H9 (cell line): ENCODE data around the gene TOP1. TPM values are rescaled to one million over a fixed set of nuclear protein-coding genes. Genes with fewer than 3 reads are reported as not detected.
A peak's percentile ranks its signal among the peaks of the same experiment; 100 is the strongest.
"Not testable (repeated sequence)": the region's sequence is repeated elsewhere in the genome, so short reads cannot be mapped to it uniquely, and the experiment has no call there.

Source experiments
- DNase-seq: peaks from one replicate; pipeline ENCODE4 v3.0.0-alpha.2; 2017
- H2AFZ ChIP-seq: one replicate; pipeline ENCODE4 v1.6.1; 2013; ENCODE audit warnings: mild to moderate bottlenecking, low read length, control low read depth, moderate library complexity
- H2AK5ac ChIP-seq: 2 replicates; pipeline ENCODE4 v1.6.1; 2013; ENCODE audit warnings: low read length, control low read depth, mixed read lengths; ENCODE audit not compliant: insufficient read length
- H2BK120ac ChIP-seq: one replicate; pipeline ENCODE4 v1.6.1; 2013; ENCODE audit warnings: low read depth, mild to moderate bottlenecking, low read length, control low read depth, inconsistent platforms; ENCODE audit not compliant: poor library complexity, severe bottlenecking
- H2BK12ac ChIP-seq: 2 replicates; pipeline ENCODE4 v1.6.1; 2013; ENCODE audit warnings: low read length, control low read depth, mixed read lengths, low read depth; ENCODE audit not compliant: insufficient read length
- H2BK15ac ChIP-seq: 2 replicates; pipeline ENCODE4 v1.6.1; 2013; ENCODE audit warnings: low read depth, low read length, control low read depth
- H2BK20ac ChIP-seq: one replicate; pipeline ENCODE4 v1.6.1; 2013; ENCODE audit warnings: low read depth, mild to moderate bottlenecking, low read length, control low read depth, inconsistent platforms; ENCODE audit not compliant: poor library complexity, severe bottlenecking
- H2BK5ac ChIP-seq: 2 replicates; pipeline ENCODE4 v1.6.1; 2013; ENCODE audit warnings: low read length, control low read depth, mixed read lengths; ENCODE audit not compliant: insufficient read length
- H3K14ac ChIP-seq: 2 replicates; pipeline ENCODE4 v1.6.1; 2013; ENCODE audit warnings: low read length, control low read depth; ENCODE audit not compliant: insufficient read depth
- H3K18ac ChIP-seq: 2 replicates; pipeline ENCODE4 v1.6.1; 2013; ENCODE audit warnings: low read depth, mild to moderate bottlenecking, mixed read lengths, low read length, control low read depth; ENCODE audit not compliant: insufficient read length
- H3K23ac ChIP-seq: 2 replicates; pipeline ENCODE4 v1.6.1; 2013; ENCODE audit warnings: low read length, control low read depth, mixed read lengths, low read depth; ENCODE audit not compliant: insufficient read length
- H3K23me2 ChIP-seq: 2 replicates; pipeline ENCODE4 v1.6.1; 2013; ENCODE audit warnings: low read depth, mild to moderate bottlenecking, mixed read lengths, low read length, control low read depth; ENCODE audit not compliant: insufficient read length, poor library complexity, severe bottlenecking
- H3K27ac ChIP-seq: 2 replicates; pipeline ENCODE4 v1.5.1; 2013; ENCODE audit warnings: low read length, control low read depth, mixed read lengths, low read depth; ENCODE audit not compliant: insufficient read length
- H3K27me3 ChIP-seq: 2 replicates; pipeline ENCODE4 v1.6.1; 2013; ENCODE audit warnings: low read length, control low read depth, inconsistent platforms; ENCODE audit not compliant: insufficient read depth
- H3K4ac ChIP-seq: 2 replicates; pipeline ENCODE4 v1.6.1; 2013; ENCODE audit warnings: low read depth, mild to moderate bottlenecking, control low read depth, inconsistent platforms, low read length, moderate library complexity
- H3K4me1 ChIP-seq: 2 replicates; pipeline ENCODE4 v1.6.1; 2013; ENCODE audit warnings: low read length, control low read depth, inconsistent platforms; ENCODE audit not compliant: insufficient read depth
- H3K4me2 ChIP-seq: 2 replicates; pipeline ENCODE4 v1.6.1; 2013; ENCODE audit warnings: low read length, control low read depth, mixed read lengths; ENCODE audit not compliant: insufficient read length, insufficient read depth
- H3K56ac ChIP-seq: 2 replicates; pipeline ENCODE4 v1.6.1; 2013; ENCODE audit warnings: low read depth, mild to moderate bottlenecking, mixed read lengths, low read length, control low read depth; ENCODE audit not compliant: insufficient read length
- H3K79me1 ChIP-seq: 2 replicates; pipeline ENCODE4 v1.6.1; 2013; ENCODE audit warnings: low read depth, mild to moderate bottlenecking, moderate library complexity, low read length, control low read depth, inconsistent platforms; ENCODE audit not compliant: insufficient read depth, poor library complexity, severe bottlenecking
- H3K79me2 ChIP-seq: 2 replicates; pipeline ENCODE4 v1.6.1; 2013; ENCODE audit warnings: low read length, control low read depth, inconsistent platforms; ENCODE audit not compliant: insufficient read depth
- H3K9ac ChIP-seq: 2 replicates; pipeline ENCODE4 v1.6.1; 2013; ENCODE audit warnings: low read length, control low read depth, mixed read lengths; ENCODE audit not compliant: insufficient read length; ENCODE audit errors: extremely low read depth
- H3K9me3 ChIP-seq: one replicate; pipeline ENCODE4 v1.6.1; 2013; ENCODE audit warnings: low read depth, low read length, inconsistent platforms; ENCODE audit not compliant: control insufficient read depth
- H3T11ph ChIP-seq: one replicate; pipeline ENCODE4 v1.6.1; 2013; ENCODE audit warnings: mild to moderate bottlenecking, low read length, control low read depth, inconsistent platforms
- H4K20me1 ChIP-seq: one replicate; pipeline ENCODE4 v1.6.1; 2013; ENCODE audit not compliant: control insufficient read depth, insufficient read length, insufficient read depth
- H4K5ac ChIP-seq: 2 replicates; pipeline ENCODE4 v1.6.1; 2013; ENCODE audit warnings: low read depth, mild to moderate bottlenecking, mixed read lengths, low read length, control low read depth; ENCODE audit not compliant: insufficient read length
- H4K8ac ChIP-seq: replicated peaks from 2 replicates; pipeline ENCODE4 v1.6.1; 2013; ENCODE audit warnings: low read length, control low read depth, mixed read lengths, low read depth; ENCODE audit not compliant: insufficient read length
- H4K91ac ChIP-seq: 2 replicates; pipeline ENCODE4 v1.6.1; 2013; ENCODE audit warnings: low read depth, mild to moderate bottlenecking, moderate library complexity, mixed read lengths, low read length, control low read depth; ENCODE audit not compliant: insufficient read length
- H3K27ac Mint-ChIP-seq, 3 experiments: 2 replicates in 2 of 3; 3 replicates in 1 of 3; pipeline ENCODE4 v1.8.0; 2020 to 2021; ENCODE audit warnings: mixed read lengths in 3 of 3, mild to moderate bottlenecking in 1 of 3, moderate library complexity in 1 of 3
- H3K27me3 Mint-ChIP-seq: 2 replicates; pipeline ENCODE4 v1.8.0; 2021; ENCODE audit warnings: low read depth, mild to moderate bottlenecking, moderate library complexity, mixed read lengths
- H3K36me3 Mint-ChIP-seq, 3 experiments: 2 replicates in 2 of 3; 3 replicates in 1 of 3; pipeline ENCODE4 v1.8.0; 2020 to 2021; ENCODE audit warnings: low read depth in 3 of 3, mixed read lengths in 3 of 3; ENCODE audit not compliant: insufficient read depth in 1 of 3
- H3K4me1 Mint-ChIP-seq, 2 experiments: 2 replicates each; pipeline ENCODE4 v1.8.0; 2020; ENCODE audit warnings: mixed read lengths in 2 of 2
- H3K4me3 Mint-ChIP-seq, 2 experiments: 2 replicates in 1 of 2; 3 replicates in 1 of 2; pipeline ENCODE4 v1.8.0; 2020 to 2021; ENCODE audit warnings: mild to moderate bottlenecking in 2 of 2, mixed read lengths in 2 of 2, moderate library complexity in 1 of 2
- H3K9me3 Mint-ChIP-seq, 2 experiments: 2 replicates in 1 of 2; 3 replicates in 1 of 2; pipeline ENCODE4 v1.8.0; 2020; ENCODE audit warnings: mild to moderate bottlenecking in 2 of 2, mixed read lengths in 2 of 2, moderate library complexity in 1 of 2
- CTCF ChIP-seq: fragments of 200-600 bp; sonication (generic); conservative IDR thresholded peaks from 3 replicates; pipeline ENCODE4 v1.8.0; 2021; ENCODE audit warnings: antibody characterized with exemption, mild to moderate bottlenecking
- WGBS: extraction: QIAGEN DNeasy Blood & Tissue Kit; methylation state at CpG from one replicate; pipeline ENCODE4 v1.1.7; 2013; ENCODE audit warnings: missing lambda C conversion rate, low lambda C conversion rate, mixed read lengths; ENCODE audit not compliant: insufficient read length; ENCODE audit errors: extremely low coverage; 5-methylcytosine and 5-hydroxymethylcytosine counted together
- total RNA-seq: library from RNA; stranded (reverse); gene quantifications from 2 replicates; pipeline ENCODE4 v1.2.1, GENCODE V29; 2021

The TOP1 gene
- total RNA-seq, 1 experiment from 2014 or later, result 96.4 TPM

- Histone ChIP-seq H3K9ac (no peak overlapping the region), H2BK15ac (no peak overlapping the region), H3T11ph (no peak overlapping the region), H4K91ac (no peak overlapping the region), H3K23me2 (no peaks in the 10 kb centered on the region), H2BK20ac (no peak overlapping the region), H3K23ac (no peak overlapping the region), H3K27me3 (no peaks in the 10 kb centered on the region), H3K56ac (no peak overlapping the region), H2BK120ac (no peak overlapping the region), H2AFZ (peak overlapping the region; percentile 78), H2AK5ac (no peak overlapping the region), H4K20me1 (no peaks in the 10 kb centered on the region), H3K79me1 (no peaks in the 10 kb centered on the region), H3K18ac (peak overlapping the region; percentile 87), H3K14ac (no peak overlapping the region; the same call in 1 of the 2 replicates), H4K5ac (no peak overlapping the region), H3K79me2 (no peaks in the 10 kb centered on the region), H3K4ac (no peak overlapping the region), H3K27ac (no peak overlapping the region), H2BK12ac (no peak overlapping the region), H3K4me2 (no peak overlapping the region), H3K9me3 (no peaks in the 10 kb centered on the region), H4K8ac (no peak overlapping the region), H3K4me1 (peaks cover 8% of the 10 kb centered on the region; the same call in 1 of the 2 replicates), H2BK5ac (no peak overlapping the region)
- Mint-ChIP-seq H3K9me3 (peaks cover 6 to 8% of the 10 kb centered on the region in 2 experiments; a peak in 4 of 5 replicates), H3K27me3 (peaks cover 7% of the 10 kb centered on the region), H3K27ac (0 out of 7 replicates have a peak overlapping the region, but pooled peaks of 1 of the 3 experiments have one; percentile 81), H3K4me3 (no peak overlapping the region), H3K36me3 (peaks cover 3 to 5% (median 3%) of the 10 kb centered on the region in 3 experiments; a peak in 5 of 7 replicates), H3K4me1 (peaks cover 10 to 17% of the 10 kb centered on the region in 2 experiments)
- DNase-seq, result peak; percentile 39
- no peak for TF ChIP-seq CTCF
- WGBS, result no CpG with 5 or more reads among the region's 12 CpGs
Observed at GRCh38 chr20:41003143-41003935, 25.3 kb upstream of the TOP1 start.

GRCh38 chr20:41003936-41004294 is 24.7 kb upstream of the TOP1 start:
- H2BK120ac ChIP-seq, H3K79me1 ChIP-seq, H2BK12ac ChIP-seq, H3K23me2 ChIP-seq, DNase-seq, H3K27ac Mint-ChIP-seq, H2AK5ac ChIP-seq, H3K36me3 Mint-ChIP-seq, H2BK5ac ChIP-seq, H4K20me1 ChIP-seq, H3K79me2 ChIP-seq, H4K5ac ChIP-seq, H3K4ac ChIP-seq, H3K4me2 ChIP-seq, H3K4me1 ChIP-seq, H3K27ac ChIP-seq, H4K91ac ChIP-seq, H3K18ac ChIP-seq, H3K27me3 ChIP-seq, H3K23ac ChIP-seq, H3K27me3 Mint-ChIP-seq, H3T11ph ChIP-seq, H3K14ac ChIP-seq, H2BK15ac ChIP-seq, H3K9me3 ChIP-seq, H3K56ac ChIP-seq, H3K9ac ChIP-seq, H4K8ac ChIP-seq, H3K9me3 Mint-ChIP-seq, H3K4me3 Mint-ChIP-seq, H2AFZ ChIP-seq, H2BK20ac ChIP-seq: not testable (repeated sequence)
- no CpG with 5 or more reads among the region's 6 CpGs for WGBS
- peaks cover 12 to 19% of the 10 kb centered on the region in 2 experiments for H3K4me1 Mint-ChIP-seq
